ENCODE data around the gene ARID2.

Gene ARID2

GRCh38 chr12:45737638-45738037 is 8.1 kb downstream of the ARID2 start:
- H3K4me3 ChIP-seq (ENCODE audit: low read length), result no peak overlapping the region
- no peaks in the 10 kb centered on the region for H3K9me3 ChIP-seq (ENCODE audit: control insufficient read depth, low read length)
- H3K27me3 ChIP-seq (ENCODE audit: control insufficient read depth, insufficient read depth, low read length), result no peaks in the 10 kb centered on the region
- H3K4me1 ChIP-seq (ENCODE audit: control insufficient read depth, insufficient read depth, low read length), result peaks cover 4% of the 10 kb centered on the region
- H3K9ac ChIP-seq (ENCODE audit: low read length), result no peak overlapping the region
- H3K36me3 ChIP-seq (ENCODE audit: control insufficient read depth, insufficient read depth, low read length), result no peaks in the 10 kb centered on the region

GRCh38 chr12:45742590-45742989 is 13.1 kb downstream of the ARID2 start:
- no peaks in the 10 kb centered on the region for H3K4me1 ChIP-seq (ENCODE audit: control insufficient read depth, insufficient read depth, low read length)
- H3K36me3 ChIP-seq (ENCODE audit: control insufficient read depth, insufficient read depth, low read length), result no peaks in the 10 kb centered on the region
- H3K9me3 ChIP-seq (ENCODE audit: control insufficient read depth, low read length), result no peaks in the 10 kb centered on the region
- no peaks in the 10 kb centered on the region for H3K27me3 ChIP-seq (ENCODE audit: control insufficient read depth, insufficient read depth, low read length)
- H3K9ac ChIP-seq (ENCODE audit: low read length), result no peak overlapping the region
- no peak overlapping the region for H3K4me3 ChIP-seq (ENCODE audit: low read length)

- no peaks in the 10 kb centered on the region for H3K27me3 ChIP-seq (ENCODE audit: control insufficient read depth, insufficient read depth, low read length)
- H3K4me1 ChIP-seq (ENCODE audit: control insufficient read depth, insufficient read depth, low read length), result no peaks in the 10 kb centered on the region
- H3K9ac ChIP-seq (ENCODE audit: low read length), result no peak overlapping the region
- no peaks in the 10 kb centered on the region for H3K36me3 ChIP-seq (ENCODE audit: control insufficient read depth, insufficient read depth, low read length)
- H3K4me3 ChIP-seq (ENCODE audit: low read length), result no peak overlapping the region
- no peaks in the 10 kb centered on the region for H3K9me3 ChIP-seq (ENCODE audit: control insufficient read depth, low read length)
These were observed 13.7 kb downstream of the ARID2 start for GRCh38 chr12:45743247-45743646.

- Histone ChIP-seq H3K9me3 (ENCODE audit: control insufficient read depth, low read length) (no peaks in the 10 kb centered on the region), H3K4me1 (ENCODE audit: control insufficient read depth, insufficient read depth, low read length) (no peaks in the 10 kb centered on the region), H3K36me3 (ENCODE audit: control insufficient read depth, insufficient read depth, low read length) (no peaks in the 10 kb centered on the region), H3K4me3 (ENCODE audit: low read length) (no peak overlapping the region), H3K27me3 (ENCODE audit: control insufficient read depth, insufficient read depth, low read length) (no peaks in the 10 kb centered on the region), H3K9ac (ENCODE audit: low read length) (no peak overlapping the region)
These were observed 16.4 kb downstream of the ARID2 start for GRCh38 chr12:45745861-45746277.

GRCh38 chr12:45756666-45757065 is 27.2 kb downstream of the ARID2 start:
- H3K9me3 ChIP-seq (ENCODE audit: control insufficient read depth, low read length), result no peaks in the 10 kb centered on the region
- no peak overlapping the region for H3K9ac ChIP-seq (ENCODE audit: low read length)
- no peaks in the 10 kb centered on the region for H3K27me3 ChIP-seq (ENCODE audit: control insufficient read depth, insufficient read depth, low read length)
- H3K4me1 ChIP-seq (ENCODE audit: control insufficient read depth, insufficient read depth, low read length), result no peaks in the 10 kb centered on the region
- H3K36me3 ChIP-seq (ENCODE audit: control insufficient read depth, insufficient read depth, low read length), result no peaks in the 10 kb centered on the region
- no peak overlapping the region for H3K4me3 ChIP-seq (ENCODE audit: low read length)

GRCh38 chr12:45757172-45757571 is 27.7 kb downstream of the ARID2 start:
- no peaks in the 10 kb centered on the region for H3K36me3 ChIP-seq (ENCODE audit: control insufficient read depth, insufficient read depth, low read length)
- H3K4me1 ChIP-seq (ENCODE audit: control insufficient read depth, insufficient read depth, low read length), result peaks cover 3% of the 10 kb centered on the region
- no peak overlapping the region for H3K9ac ChIP-seq (ENCODE audit: low read length)
- H3K27me3 ChIP-seq (ENCODE audit: control insufficient read depth, insufficient read depth, low read length), result no peaks in the 10 kb centered on the region
- H3K4me3 ChIP-seq (ENCODE audit: low read length), result no peak overlapping the region
- no peaks in the 10 kb centered on the region for H3K9me3 ChIP-seq (ENCODE audit: control insufficient read depth, low read length)

- Histone ChIP-seq H3K9ac (ENCODE audit: low read length) (no peak overlapping the region), H3K27me3 (ENCODE audit: control insufficient read depth, insufficient read depth, low read length) (no peaks in the 10 kb centered on the region), H3K9me3 (ENCODE audit: control insufficient read depth, low read length) (no peaks in the 10 kb centered on the region), H3K36me3 (ENCODE audit: control insufficient read depth, insufficient read depth, low read length) (no peaks in the 10 kb centered on the region), H3K4me3 (ENCODE audit: low read length) (no peak overlapping the region), H3K4me1 (ENCODE audit: control insufficient read depth, insufficient read depth, low read length) (peaks cover 7% of the 10 kb centered on the region)
These were observed 30.8 kb downstream of the ARID2 start for GRCh38 chr12:45760333-45760732.

GRCh38 chr12:45762185-45763110 is 32.9 kb downstream of the ARID2 start:
- H3K4me3 ChIP-seq (ENCODE audit: low read length), result no peak overlapping the region
- H3K27me3 ChIP-seq (ENCODE audit: control insufficient read depth, insufficient read depth, low read length), result no peaks in the 10 kb centered on the region
- H3K36me3 ChIP-seq (ENCODE audit: control insufficient read depth, insufficient read depth, low read length), result no peaks in the 10 kb centered on the region
- peaks cover 7% of the 10 kb centered on the region for H3K4me1 ChIP-seq (ENCODE audit: control insufficient read depth, insufficient read depth, low read length)
- H3K9me3 ChIP-seq (ENCODE audit: control insufficient read depth, low read length), result no peaks in the 10 kb centered on the region
- no peak overlapping the region for H3K9ac ChIP-seq (ENCODE audit: low read length)

- H3K9ac ChIP-seq (ENCODE audit: low read length), result no peak overlapping the region
- H3K4me3 ChIP-seq (ENCODE audit: low read length), result no peak overlapping the region
- H3K36me3 ChIP-seq (ENCODE audit: control insufficient read depth, insufficient read depth, low read length), result no peaks in the 10 kb centered on the region
- H3K27me3 ChIP-seq (ENCODE audit: control insufficient read depth, insufficient read depth, low read length), result no peaks in the 10 kb centered on the region
- peaks cover 7% of the 10 kb centered on the region for H3K4me1 ChIP-seq (ENCODE audit: control insufficient read depth, insufficient read depth, low read length)
- no peaks in the 10 kb centered on the region for H3K9me3 ChIP-seq (ENCODE audit: control insufficient read depth, low read length)
These were observed 33.9 kb downstream of the ARID2 start for GRCh38 chr12:45763381-45763780.

GRCh38 chr12:45768194-45768593 is 38.7 kb downstream of the ARID2 start:
- H3K9me3 ChIP-seq (ENCODE audit: control insufficient read depth, low read length), result no peaks in the 10 kb centered on the region
- H3K4me1 ChIP-seq (ENCODE audit: control insufficient read depth, insufficient read depth, low read length), result peaks cover 4% of the 10 kb centered on the region
- no peaks in the 10 kb centered on the region for H3K36me3 ChIP-seq (ENCODE audit: control insufficient read depth, insufficient read depth, low read length)
- no peak overlapping the region for H3K4me3 ChIP-seq (ENCODE audit: low read length)
- H3K27me3 ChIP-seq (ENCODE audit: control insufficient read depth, insufficient read depth, low read length), result no peaks in the 10 kb centered on the region
- H3K9ac ChIP-seq (ENCODE audit: low read length), result no peak overlapping the region

- Histone ChIP-seq H3K9ac (ENCODE audit: low read length) (no peak overlapping the region), H3K36me3 (ENCODE audit: control insufficient read depth, insufficient read depth, low read length) (no peaks in the 10 kb centered on the region), H3K9me3 (ENCODE audit: control insufficient read depth, low read length) (no peaks in the 10 kb centered on the region), H3K4me1 (ENCODE audit: control insufficient read depth, insufficient read depth, low read length) (peaks cover 4% of the 10 kb centered on the region), H3K4me3 (ENCODE audit: low read length) (no peak overlapping the region), H3K27me3 (ENCODE audit: control insufficient read depth, insufficient read depth, low read length) (no peaks in the 10 kb centered on the region)
These were observed 44.2 kb downstream of the ARID2 start for GRCh38 chr12:45773747-45774146.

GRCh38 chr12:45774508-45775162 is 45.1 kb downstream of the ARID2 start:
- Histone ChIP-seq H3K9ac (ENCODE audit: low read length) (no peak overlapping the region), H3K4me3 (ENCODE audit: low read length) (no peak overlapping the region), H3K4me1 (ENCODE audit: control insufficient read depth, insufficient read depth, low read length) (peaks cover 4% of the 10 kb centered on the region), H3K36me3 (ENCODE audit: control insufficient read depth, insufficient read depth, low read length) (no peaks in the 10 kb centered on the region), H3K9me3 (ENCODE audit: control insufficient read depth, low read length) (no peaks in the 10 kb centered on the region), H3K27me3 (ENCODE audit: control insufficient read depth, insufficient read depth, low read length) (no peaks in the 10 kb centered on the region)
